Suprapubic skin (tissue), 4 donors: ENCODE results near the gene CHPF. TPM values are rescaled to one million over a fixed set of nuclear protein-coding genes. Genes with fewer than 3 reads are reported as not detected.
A peak's percentile ranks its signal among the peaks of the same experiment; 100 is the strongest.

ENCODE experiments used
- DNase-seq, 2 donors: peaks; one replicate each; pipeline ENCODE4 v3.0.0-alpha.2; 2019; ENCODE audit warnings: low spot score in 2 of 2
- H3K27ac ChIP-seq: fragments of 200-600 bp; sonication (generic); one replicate; pipeline ENCODE4 v1.5.1; 2019
- H3K27me3 ChIP-seq: fragments of 200-600 bp; sonication (generic); one replicate; pipeline ENCODE4 v1.5.1; 2019
- H3K36me3 ChIP-seq: fragments of 200-600 bp; sonication (generic); one replicate; pipeline ENCODE4 v1.5.1; 2019
- H3K4me1 ChIP-seq: fragments of 200-600 bp; sonication (generic); one replicate; pipeline ENCODE4 v1.5.1; 2019
- H3K4me3 ChIP-seq: fragments of 200-600 bp; sonication (generic); one replicate; pipeline ENCODE4 v1.5.1; 2019; ENCODE audit warnings: mild to moderate bottlenecking
- H3K9me3 ChIP-seq: fragments of 200-600 bp; sonication (generic); one replicate; pipeline ENCODE4 v1.5.1; 2019
- CTCF ChIP-seq, 2 donors: fragments of 200-600 bp in 1 of 2; fragments of 450-650 bp in 1 of 2; sonication (generic) in 1 of 2; IDR thresholded peaks; one replicate each; pipeline ENCODE4 v1.5.1; 2016 to 2019; ENCODE audit warnings: antibody characterized with exemption in 2 of 2, mild to moderate bottlenecking in 1 of 2, moderate library complexity in 1 of 2
- EP300 ChIP-seq: sonication (generic); formaldehyde crosslinking; IDR thresholded peaks from one replicate; pipeline ENCODE4 v1.6.1; 2017; ENCODE audit warnings: antibody characterized with exemption
- POLR2A ChIP-seq, 2 donors: fragments of 450-650 bp; IDR thresholded peaks; one replicate each; pipeline ENCODE4 v1.6.1; 2017; ENCODE audit warnings: antibody characterized with exemption in 2 of 2, mild to moderate bottlenecking in 2 of 2, moderate library complexity in 2 of 2
- POLR2AphosphoS5 ChIP-seq, 3 donors: sonication (generic); formaldehyde crosslinking; IDR thresholded peaks; one replicate each; pipeline ENCODE4 v1.6.1; 2017; ENCODE audit warnings: antibody characterized with exemption in 3 of 3
- WGBS: methylation state at CpG from one replicate; pipeline ENCODE4 v1.1.5; 2018; 5-methylcytosine and 5-hydroxymethylcytosine counted together
- total RNA-seq, 4 donors: library from RNA; depleted of rRNA; stranded (reverse); fragments of >200 nt; gene quantifications; one replicate each; pipeline ENCODE4 v1.1.0, GENCODE V29; 2016

Gene CHPF
- total RNA-seq, 4 donors from 2014 or later: 28.8 to 62.1 (median 49.3) TPM

GRCh38 chr2:219513787-219514186 lies 29.8 kb downstream of the CHPF start:
- no peaks in the 10 kb centered on the region for H3K36me3 ChIP-seq
- peaks cover 95% of the 10 kb centered on the region for H3K27me3 ChIP-seq
- H3K4me1 ChIP-seq: peaks cover 27% of the 10 kb centered on the region
- H3K9me3 ChIP-seq: no peaks in the 10 kb centered on the region
- no peak for DNase-seq
- H3K4me3 ChIP-seq: no peak overlapping the region
- WGBS: 24% methylated on average over 4 of the region's 4 CpGs
- no peak overlapping the region for H3K27ac ChIP-seq
- TF ChIP-seq EP300 (no peak), POLR2AphosphoS5 (IDR thresholded peaks at IDR 0.05) (no peak), CTCF (IDR thresholded peaks at IDR 0.05) (no peak), POLR2A (IDR thresholded peaks at IDR 0.05) (no peak)

- TF ChIP-seq EP300: no peak
- TF ChIP-seq POLR2A (IDR thresholded peaks at IDR 0.05): no peak
- TF ChIP-seq CTCF (IDR thresholded peaks at IDR 0.05): no peak
- TF ChIP-seq POLR2AphosphoS5 (IDR thresholded peaks at IDR 0.05): no peak
- WGBS: 21% methylated on average over 13 of the region's 16 CpGs
- Histone ChIP-seq H3K4me1 (peaks cover 32% of the 10 kb centered on the region), H3K4me3 (no peak overlapping the region), H3K27ac (no peak overlapping the region), H3K9me3 (no peaks in the 10 kb centered on the region), H3K27me3 (peaks cover 90% of the 10 kb centered on the region), H3K36me3 (no peaks in the 10 kb centered on the region)
- no peak for DNase-seq
These were observed 30.9 kb downstream of the CHPF start for GRCh38 chr2:219512524-219513216.

GRCh38 chr2:219511547-219512325 lies 31.9 kb downstream of the CHPF start:
- DNase-seq: no peak
- Histone ChIP-seq H3K4me3 (no peak overlapping the region), H3K4me1 (peaks cover 32% of the 10 kb centered on the region), H3K27me3 (peaks cover 81% of the 10 kb centered on the region), H3K27ac (no peak overlapping the region), H3K9me3 (no peaks in the 10 kb centered on the region), H3K36me3 (peaks cover 8% of the 10 kb centered on the region)
- 29% methylated on average over 12 of the region's 15 CpGs for WGBS
- TF ChIP-seq POLR2AphosphoS5 (IDR thresholded peaks at IDR 0.05): no peak
- TF ChIP-seq EP300: no peak
- TF ChIP-seq POLR2A (IDR thresholded peaks at IDR 0.05): no peak
- TF ChIP-seq CTCF (IDR thresholded peaks at IDR 0.05): no peak

- H3K4me1 ChIP-seq: peaks cover 32% of the 10 kb centered on the region
- DNase-seq: no peak
- TF ChIP-seq POLR2A (IDR thresholded peaks at IDR 0.05) (no peak), POLR2AphosphoS5 (IDR thresholded peaks at IDR 0.05) (no peak)
- peaks cover 70% of the 10 kb centered on the region for H3K27me3 ChIP-seq
- no peaks in the 10 kb centered on the region for H3K9me3 ChIP-seq
- H3K36me3 ChIP-seq: peaks cover 20% of the 10 kb centered on the region
- H3K4me3 ChIP-seq: no peak overlapping the region
- no peak overlapping the region for H3K27ac ChIP-seq
- WGBS: 25% methylated on average over 20 of the region's 22 CpGs
These were observed 33.0 kb downstream of the CHPF start for GRCh38 chr2:219510512-219511135.

GRCh38 chr2:219509780-219510511 lies 33.7 kb downstream of the CHPF start:
- Histone ChIP-seq H3K36me3 (peaks cover 26% of the 10 kb centered on the region), H3K4me3 (peak overlapping the region; percentile 19), H3K9me3 (no peaks in the 10 kb centered on the region), H3K27ac (no peak overlapping the region), H3K4me1 (peaks cover 32% of the 10 kb centered on the region), H3K27me3 (peaks cover 63% of the 10 kb centered on the region)
- TF ChIP-seq POLR2AphosphoS5 (IDR thresholded peaks at IDR 0.05) (no peak), CTCF (IDR thresholded peaks at IDR 0.05) (peak in 1 of 2 donors; percentile 72), EP300 (no peak), POLR2A (IDR thresholded peaks at IDR 0.05) (no peak)
- 3% methylated on average over 22 of the region's 26 CpGs for whole genome bisulfite sequencing
- no peak for DNase-seq
